ENCODE results near the gene PPARA. TPM values are rescaled to one million over a fixed set of nuclear protein-coding genes. Genes with fewer than 3 reads are reported as not detected.
A peak's percentile ranks its signal among the peaks of the same experiment; 100 is the strongest.

Gene PPARA
- total RNA-seq, 3 donors from 2014 or later (not counting 1 experiment from before 2014, with no cell fraction given), result 20.1 to 27.8 (median 27.0) TPM

GRCh38 chr22:46275455-46276122 lies 125.3 kb downstream of the PPARA start:
- WGBS (ENCODE audit: insufficient coverage), result 77% methylated on average over 3 of the region's 3 CpGs
- Mint-ChIP-seq H3K27ac (peak overlapping the region; percentile 86), H3K9me3 (no peaks in the 10 kb centered on the region), H3K4me3 (peak overlapping the region; percentile 72), H3K4me1 (peaks cover 46 to 49% of the 10 kb centered on the region in 2 donors), H3K36me3 (no peaks in the 10 kb centered on the region), H3K27me3 (ENCODE audit: low read depth in 2 of 2) (no peaks in the 10 kb centered on the region)
- peak overlapping the region; percentile 4 for H3K27ac ChIP-seq (ENCODE audit: low read length)
- H3K27me3 ChIP-seq (ENCODE audit: control insufficient read depth, insufficient read depth, low read length), result no peaks in the 10 kb centered on the region
- ATAC-seq, result no peak
- H3K9me3 ChIP-seq (ENCODE audit: control insufficient read depth, insufficient read depth, low read length), result no peaks in the 10 kb centered on the region
- intact Hi-C loops (cut with micrococcal nuclease), result loop anchor here (2.0 kb wide), 1 partner anchor 15 kb away; no protein-coding TSS in a partner anchor
- H3K36me3 ChIP-seq (ENCODE audit: control insufficient read depth, insufficient read depth, low read length), result peaks cover 69% of the 10 kb centered on the region
- no peak for TF ChIP-seq CTCF (IDR thresholded peaks at IDR 0.05)
- DNase-seq, result no peak
- H3K4me1 ChIP-seq (ENCODE audit: control insufficient read depth, insufficient read depth, low read length), result peaks cover 47% of the 10 kb centered on the region
- H3K4me3 ChIP-seq (ENCODE audit: low read length), result no peak overlapping the region

GRCh38 chr22:46276563-46276962 lies 126.2 kb downstream of the PPARA start:
- Histone ChIP-seq H3K4me1 (ENCODE audit: control insufficient read depth, insufficient read depth, low read length) (peaks cover 57% of the 10 kb centered on the region), H3K27me3 (ENCODE audit: control insufficient read depth, insufficient read depth, low read length) (no peaks in the 10 kb centered on the region), H3K4me3 (ENCODE audit: low read length) (no peak overlapping the region), H3K27ac (ENCODE audit: low read length) (no peak overlapping the region), H3K36me3 (ENCODE audit: control insufficient read depth, insufficient read depth, low read length) (peaks cover 69% of the 10 kb centered on the region), H3K9me3 (ENCODE audit: control insufficient read depth, insufficient read depth, low read length) (no peaks in the 10 kb centered on the region)
- H3K4me1 Mint-ChIP-seq, result peaks cover 56 to 59% of the 10 kb centered on the region in 2 donors
- intact Hi-C loops (cut with micrococcal nuclease), result loop anchor here (2.0 kb wide), 1 partner anchor 14 kb away; no protein-coding TSS in a partner anchor
- DNase-seq, result no peak
- no peaks in the 10 kb centered on the region for H3K36me3 Mint-ChIP-seq
- peak overlapping the region; percentile 86 to 97 for H3K27ac Mint-ChIP-seq
- no peaks in the 10 kb centered on the region for H3K27me3 Mint-ChIP-seq (ENCODE audit: low read depth in 2 of 2)
- peak overlapping the region; percentile 81 for H3K4me3 Mint-ChIP-seq
- H3K9me3 Mint-ChIP-seq, result no peaks in the 10 kb centered on the region
- no peak for ATAC-seq
- 97% methylated on average over 2 of the region's 7 CpGs for WGBS (ENCODE audit: insufficient coverage)
- TF ChIP-seq CTCF (IDR thresholded peaks at IDR 0.05), result no peak

DNA sequence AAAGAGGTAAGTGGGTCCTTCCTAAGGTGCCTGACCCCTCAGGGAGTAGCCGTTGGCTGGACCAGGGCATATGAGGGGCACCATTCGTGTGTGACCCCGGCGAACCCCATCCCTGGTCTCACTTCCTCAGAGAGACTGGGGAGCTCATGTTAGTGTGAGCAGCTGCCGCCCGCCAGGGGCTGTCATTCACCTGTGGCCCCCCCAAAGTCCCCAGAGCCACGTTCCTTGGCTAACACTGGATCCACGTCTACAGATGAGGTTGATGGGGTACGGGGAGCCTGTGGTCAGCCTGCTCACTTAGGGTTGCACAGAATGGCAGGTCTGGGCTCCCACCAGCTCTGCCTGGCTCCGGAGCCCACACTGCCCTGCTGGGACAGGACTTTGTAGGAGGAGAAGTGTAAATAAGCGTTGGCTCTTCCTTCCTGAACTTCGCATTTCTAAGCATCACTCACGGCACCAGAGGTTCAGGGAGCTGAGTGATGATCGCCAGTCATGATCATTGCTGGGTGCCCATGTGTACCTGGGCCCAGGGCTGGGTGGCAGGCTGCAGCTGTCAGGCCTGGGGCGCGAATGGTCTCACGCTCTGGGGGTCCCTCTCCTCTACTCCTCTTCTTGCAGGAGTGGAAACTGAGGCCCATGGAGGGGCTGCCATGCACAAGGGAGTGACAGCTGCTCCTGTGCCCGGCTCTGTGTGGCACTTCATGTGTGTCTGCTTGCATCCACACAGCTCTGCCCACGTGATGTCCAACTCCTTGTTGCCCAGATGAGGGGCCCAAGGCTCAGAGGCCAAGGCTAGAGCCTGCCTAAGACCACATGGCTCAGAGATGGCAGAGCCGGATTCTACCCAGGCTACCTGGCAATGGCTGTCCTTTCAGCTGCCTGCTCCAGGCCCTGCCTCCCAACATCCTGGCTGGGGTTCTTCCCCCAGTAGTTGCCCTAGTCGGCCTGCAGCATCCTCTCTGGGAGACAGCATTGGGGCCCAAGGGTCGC lies 128.6 kb downstream of the PPARA start:
- Mint-ChIP-seq H3K27ac (peak overlapping the region; percentile 97 to 99), H3K4me1 (peaks cover 71 to 73% of the 10 kb centered on the region in 2 donors), H3K9me3 (no peaks in the 10 kb centered on the region), H3K4me3 (peak overlapping the region; percentile 81), H3K27me3 (ENCODE audit: low read depth in 2 of 2) (no peaks in the 10 kb centered on the region), H3K36me3 (no peaks in the 10 kb centered on the region)
- ATAC-seq (no peak), DNase-seq (no peak)
- 92% methylated on average over 22 of the region's 22 CpGs for WGBS (ENCODE audit: insufficient coverage)
- Histone ChIP-seq H3K36me3 (ENCODE audit: control insufficient read depth, insufficient read depth, low read length) (peaks cover 68% of the 10 kb centered on the region), H3K27me3 (ENCODE audit: control insufficient read depth, insufficient read depth, low read length) (no peaks in the 10 kb centered on the region), H3K4me1 (ENCODE audit: control insufficient read depth, insufficient read depth, low read length) (peaks cover 81% of the 10 kb centered on the region), H3K9me3 (ENCODE audit: control insufficient read depth, insufficient read depth, low read length) (no peaks in the 10 kb centered on the region), H3K27ac (ENCODE audit: low read length) (peak overlapping the region; percentile 12), H3K4me3 (ENCODE audit: low read length) (no peak overlapping the region)
- intact Hi-C loops (cut with micrococcal nuclease), result no loop called here
- TF ChIP-seq CTCF (IDR thresholded peaks at IDR 0.05), result no peak

Measured in natural killer cell (primary cell).